ENCODE results near the gene ITGA11. TPM values are rescaled to one million over a fixed set of nuclear protein-coding genes. Genes with fewer than 3 reads are reported as not detected.
A peak's percentile ranks its signal among the peaks of the same experiment; 100 is the strongest.

The ITGA11 gene
- total RNA-seq, 4 donors from 2014 or later, result 3.3 to 15.8 (median 8.6) TPM

GRCh38 chr15:68333775-68334470 is 98.0 kb downstream of the ITGA11 start:
- H3K36me3 ChIP-seq, result peaks cover 0 to 24% (median 0%) of the 10 kb centered on the region in 4 donors
- WGBS, result 57% methylated on average over 7 of the region's 8 CpGs
- no peak for TF ChIP-seq POLR2A (IDR thresholded peaks at IDR 0.05; ENCODE audit: low read depth)
- TF ChIP-seq CTCF (IDR thresholded peaks at IDR 0.05), result no peak
- TF ChIP-seq POLR2AphosphoS5 (IDR thresholded peaks at IDR 0.05), result no peak
- no peak for TF ChIP-seq EP300 (IDR thresholded peaks at IDR 0.05)
- peak overlapping the region in 3 of 4 donors; percentile 12 to 42 (median 36) for H3K27ac ChIP-seq (replicated peaks in 1 of 4)
- peaks cover 17 to 28% (median 24%) of the 10 kb centered on the region in 4 donors for H3K4me1 ChIP-seq
- H3K27me3 ChIP-seq, result no peaks in the 10 kb centered on the region
- intact Hi-C loops (cut with DNase I), result no loop called here
- DNase-seq (ENCODE audit: extremely low spot score), result no peak
- H3K4me3 ChIP-seq, result no peak overlapping the region
- H3K9me3 ChIP-seq, result no peaks in the 10 kb centered on the region

- Histone ChIP-seq H3K9me3 (no peaks in the 10 kb centered on the region), H3K4me3 (no peak overlapping the region), H3K4me1 (peaks cover 17 to 26% (median 24%) of the 10 kb centered on the region in 4 donors), H3K27ac (replicated peaks in 1 of 4) (no peak overlapping the region), H3K36me3 (peaks cover 0 to 24% (median 0%) of the 10 kb centered on the region in 4 donors), H3K27me3 (no peaks in the 10 kb centered on the region)
- DNase-seq (ENCODE audit: extremely low spot score), result no peak
- no peak for TF ChIP-seq EP300 (IDR thresholded peaks at IDR 0.05)
- TF ChIP-seq POLR2AphosphoS5 (IDR thresholded peaks at IDR 0.05), result no peak
- TF ChIP-seq CTCF (IDR thresholded peaks at IDR 0.05), result no peak
- TF ChIP-seq POLR2A (IDR thresholded peaks at IDR 0.05; ENCODE audit: low read depth), result no peak
- intact Hi-C loops (cut with DNase I), result no loop called here
- WGBS, result 94% methylated on average over 21 of the region's 21 CpGs
Measured at GRCh38 chr15:68332266-68332665, 99.7 kb downstream of the ITGA11 start.

GRCh38 chr15:68330901-68331300 is 101.1 kb downstream of the ITGA11 start:
- Histone ChIP-seq H3K36me3 (peaks cover 0 to 25% (median 0%) of the 10 kb centered on the region in 4 donors), H3K4me1 (peaks cover 14 to 25% (median 23%) of the 10 kb centered on the region in 4 donors), H3K27ac (replicated peaks in 1 of 4) (no peak overlapping the region), H3K4me3 (no peak overlapping the region), H3K9me3 (no peaks in the 10 kb centered on the region), H3K27me3 (peaks cover 0 to 12% (median 0%) of the 10 kb centered on the region in 4 donors)
- no peak for DNase-seq (ENCODE audit: extremely low spot score)
- 53% methylated on average over 8 of the region's 10 CpGs for WGBS
- no peak for TF ChIP-seq POLR2AphosphoS5 (IDR thresholded peaks at IDR 0.05)
- no peak for TF ChIP-seq CTCF (IDR thresholded peaks at IDR 0.05)
- TF ChIP-seq EP300 (IDR thresholded peaks at IDR 0.05), result no peak
- TF ChIP-seq POLR2A (IDR thresholded peaks at IDR 0.05; ENCODE audit: low read depth), result no peak
- intact Hi-C loops (cut with DNase I), result no loop called here

GRCh38 chr15:68330416-68330815 is 101.5 kb downstream of the ITGA11 start:
- Histone ChIP-seq H3K27me3 (peaks cover 0 to 12% (median 0%) of the 10 kb centered on the region in 4 donors), H3K9me3 (no peaks in the 10 kb centered on the region), H3K4me3 (no peak overlapping the region), H3K4me1 (peaks cover 9 to 21% (median 19%) of the 10 kb centered on the region in 4 donors), H3K36me3 (peaks cover 0 to 29% (median 0%) of the 10 kb centered on the region in 4 donors), H3K27ac (replicated peaks in 1 of 4) (no peak overlapping the region)
- 72% methylated on average over 6 of the region's 6 CpGs for WGBS
- no peak for TF ChIP-seq POLR2AphosphoS5 (IDR thresholded peaks at IDR 0.05)
- TF ChIP-seq CTCF (IDR thresholded peaks at IDR 0.05), result no peak
- no peak for TF ChIP-seq EP300 (IDR thresholded peaks at IDR 0.05)
- intact Hi-C loops (cut with DNase I), result no loop called here
- DNase-seq (ENCODE audit: extremely low spot score), result no peak
